Measurements from ENCODE around the gene CCK.

Gene CCK

GRCh38 chr3:42214064-42214463 lies 51.9 kb downstream of the CCK start:
- peak overlapping the region; percentile 88 to 89 for H3K27ac Mint-ChIP-seq
- peak overlapping the region; percentile 40 to 63 for H3K4me3 Mint-ChIP-seq
- peaks cover 8% of the 10 kb centered on the region for H3K36me3 Mint-ChIP-seq (ENCODE audit: insufficient read depth)
- peak; percentile 55 for ATAC-seq (replicated peaks)
- no peak for DNase-seq
- H3K4me1 Mint-ChIP-seq (ENCODE audit: low read depth in 2 of 2), result peaks cover 38 to 52% of the 10 kb centered on the region in 2 donors
- H3K9me3 Mint-ChIP-seq, result no peaks in the 10 kb centered on the region
- H3K27me3 Mint-ChIP-seq, result no peaks in the 10 kb centered on the region

- Mint-ChIP-seq H3K4me3 (peak overlapping the region; percentile 40 to 63), H3K27ac (peak overlapping the region; percentile 88 to 89)
- ATAC-seq (replicated peaks), result peak; percentile 57
These were observed 52.6 kb downstream of the CCK start for GRCh38 chr3:42213417-42213816.

GRCh38 chr3:42210726-42211125 lies 55.3 kb downstream of the CCK start:
- H3K27me3 Mint-ChIP-seq, result no peaks in the 10 kb centered on the region
- H3K27ac Mint-ChIP-seq, result no peak overlapping the region
- DNase-seq (no peak), ATAC-seq (replicated peaks) (no peak)
- no peaks in the 10 kb centered on the region for H3K9me3 Mint-ChIP-seq
- peaks cover 8% of the 10 kb centered on the region for H3K36me3 Mint-ChIP-seq (ENCODE audit: insufficient read depth)
- H3K4me1 Mint-ChIP-seq (ENCODE audit: low read depth in 2 of 2), result peaks cover 21 to 30% of the 10 kb centered on the region in 2 donors
- H3K4me3 Mint-ChIP-seq, result no peak overlapping the region

More at GRCh38 chr3:42213417-42213816, 52.6 kb downstream of the CCK start:
- peaks cover 38 to 52% of the 10 kb centered on the region in 2 donors for H3K4me1 Mint-ChIP-seq (ENCODE audit: low read depth in 2 of 2)
- peaks cover 8% of the 10 kb centered on the region for H3K36me3 Mint-ChIP-seq (ENCODE audit: insufficient read depth)
- peak in 1 of 3 experiments; percentile 25 for DNase-seq
- H3K27me3 Mint-ChIP-seq, result no peaks in the 10 kb centered on the region
- no peaks in the 10 kb centered on the region for H3K9me3 Mint-ChIP-seq

GRCh38 chr3:42209917-42210316 lies 56.1 kb downstream of the CCK start:
- Mint-ChIP-seq H3K27ac (peak overlapping the region in 1 of 2 donors; percentile 16), H3K9me3 (no peaks in the 10 kb centered on the region), H3K27me3 (no peaks in the 10 kb centered on the region), H3K36me3 (ENCODE audit: insufficient read depth) (peaks cover 8% of the 10 kb centered on the region), H3K4me1 (ENCODE audit: low read depth in 2 of 2) (peaks cover 19 to 23% of the 10 kb centered on the region in 2 donors), H3K4me3 (no peak overlapping the region)
- ATAC-seq (replicated peaks) (no peak), DNase-seq (no peak)

All from effector memory CD8-positive, alpha-beta T cell (primary cell).